DMS79 treated with DMSO at 0.1 percent for 48 hours (cell line): ENCODE data around the gene WDR26.
"Not testable (repeated sequence)": the region's sequence is repeated elsewhere in the genome, so short reads cannot be mapped to it uniquely, and the experiment has no call there.

ENCODE experiments used
- DNase-seq: peaks from one replicate; lab custom pipeline; 2025; lab: John Stamatoyannopoulos, UW

The WDR26 gene

GRCh38 chr1:224348137-224348536 lies 86.5 kb downstream of the WDR26 start:
- DNase-seq: no peak

GRCh38 chr1:224343679-224344078 lies 90.9 kb downstream of the WDR26 start:
- no peak for DNase-seq

GRCh38 chr1:224340453-224341384 lies 93.9 kb downstream of the WDR26 start:
- DNase-seq: not testable (repeated sequence)

GRCh38 chr1:224339442-224340033 lies 95.1 kb downstream of the WDR26 start:
- no peak for DNase-seq

GRCh38 chr1:224338150-224338838 lies 96.3 kb downstream of the WDR26 start:
- no peak for DNase-seq
